Measurements from ENCODE around the gene ALPG. TPM values are rescaled to one million over a fixed set of nuclear protein-coding genes. Genes with fewer than 3 reads are reported as not detected.
"Not testable (repeated sequence)": the region's sequence is repeated elsewhere in the genome, so short reads cannot be mapped to it uniquely, and the experiment has no call there.

Gene ALPG
- total RNA-seq, 1 donor from 2014 or later, result not detected

DNA sequence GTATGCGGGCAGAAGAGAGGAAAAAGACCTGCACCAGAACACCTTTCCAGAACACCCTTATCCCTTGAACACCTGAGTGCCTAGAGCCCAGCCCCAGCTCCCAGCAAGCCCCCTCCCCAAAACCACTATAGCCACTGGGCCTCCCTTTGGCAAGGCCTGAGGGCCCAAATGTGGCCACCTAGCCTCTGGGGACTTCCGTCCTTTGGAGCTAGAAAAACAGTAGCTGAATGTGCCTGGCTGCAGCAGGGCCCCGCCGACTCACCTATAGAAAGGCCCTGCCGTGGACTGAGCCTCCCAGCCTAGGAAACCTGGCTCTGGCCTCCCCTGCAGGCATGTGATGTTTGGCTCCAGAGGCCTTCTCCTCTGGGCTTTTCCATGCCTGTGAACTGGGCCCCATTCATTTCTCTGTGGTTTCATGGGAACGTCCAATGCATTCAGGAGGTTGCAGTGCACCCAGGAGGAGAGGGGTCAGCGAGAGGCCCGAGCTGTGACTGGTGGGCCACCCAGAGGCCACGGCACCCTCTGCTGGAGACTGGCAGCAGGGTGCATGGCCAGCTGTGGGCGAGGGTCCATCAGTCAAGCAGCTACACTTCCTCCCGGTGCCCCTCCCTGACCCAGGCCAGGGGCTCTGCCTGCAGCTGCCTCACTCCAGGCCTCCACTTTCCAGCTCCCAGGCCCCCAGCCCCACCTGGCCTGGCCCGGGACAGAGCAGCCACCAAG, 43.4 kb upstream of the ALPG start:
- DNase-seq (ENCODE audit: low spot score); H3K27me3 Mint-ChIP-seq (ENCODE audit: insufficient read depth, low read depth); H3K36me3 Mint-ChIP-seq: not testable (repeated sequence)

DNA sequence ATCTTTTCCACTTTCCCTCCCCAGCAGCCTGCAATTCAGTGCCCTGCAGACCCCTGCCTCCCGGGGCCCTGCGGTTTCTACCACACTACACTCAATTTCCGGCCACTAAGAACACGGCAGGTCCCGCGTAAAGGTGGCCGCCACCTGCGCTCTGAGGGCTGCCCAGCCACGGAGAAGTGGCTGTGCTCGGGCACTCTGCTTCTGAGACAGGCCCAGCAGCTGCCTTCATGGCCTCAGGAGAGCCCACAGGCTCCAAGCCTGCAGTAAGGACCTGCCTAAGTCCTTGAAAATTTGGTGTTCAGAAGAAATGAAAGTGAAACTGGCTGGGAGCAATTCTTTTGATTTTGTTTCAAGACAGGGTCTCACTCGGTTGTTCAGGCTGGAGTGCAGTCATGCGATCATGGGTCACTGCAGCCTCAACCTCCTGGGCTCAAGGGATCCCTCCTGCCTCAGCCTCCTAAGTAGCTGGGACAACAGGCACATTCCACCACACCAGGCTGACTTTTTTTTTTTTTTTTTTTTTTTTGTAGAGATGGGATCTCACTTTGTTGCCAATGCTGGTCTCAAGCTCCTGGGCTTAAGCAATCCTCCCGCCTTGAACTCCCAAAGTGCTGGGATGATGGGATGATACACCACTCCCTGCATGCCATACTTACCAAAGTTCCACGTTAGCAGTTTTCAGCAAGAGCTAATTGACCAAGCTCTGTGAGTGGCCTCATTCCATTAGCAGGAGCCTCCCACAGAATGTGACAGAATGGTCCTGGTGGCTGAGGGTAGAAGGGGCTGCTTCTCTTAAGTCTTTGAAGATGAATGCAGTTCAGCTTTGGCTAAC, 42.6 kb upstream of the ALPG start:
- Mint-ChIP-seq H3K4me1 (peaks cover 13% of the 10 kb centered on the region), H3K36me3 (no peaks in the 10 kb centered on the region), H3K27ac (no peak overlapping the region), H3K4me3 (no peak overlapping the region), H3K27me3 (ENCODE audit: insufficient read depth, low read depth) (peaks cover 2% of the 10 kb centered on the region), H3K9me3 (peaks cover 7% of the 10 kb centered on the region)
- Histone ChIP-seq H3F3A (ENCODE audit: low read depth) (no peaks in the 10 kb centered on the region), H3K79me2 (ENCODE audit: low read depth) (no peaks in the 10 kb centered on the region), H3K4me3 (no peak overlapping the region), H3K27me3 (no peaks in the 10 kb centered on the region), H2AFZ (replicated peaks) (no peak overlapping the region), H3K4me1 (peaks cover 4% of the 10 kb centered on the region), H3K4me2 (no peak overlapping the region), H4K20me1 (ENCODE audit: low read depth) (no peaks in the 10 kb centered on the region), H3K27ac (no peak overlapping the region), H3K9me3 (ENCODE audit: low read depth) (no peaks in the 10 kb centered on the region), H3K36me3 (no peaks in the 10 kb centered on the region), H3K9ac (no peak overlapping the region)
- no peak for TF ChIP-seq EZH2phosphoT487 (IDR thresholded peaks at IDR 0.05)
- no peak for DNase-seq (ENCODE audit: low spot score)

More for the DNA sequence above, 43.4 kb upstream of the ALPG start:
- H3F3A ChIP-seq (ENCODE audit: low read depth); H3K9me3 Mint-ChIP-seq; H4K20me1 ChIP-seq (ENCODE audit: low read depth); H3K4me1 Mint-ChIP-seq; H3K9me3 ChIP-seq (ENCODE audit: low read depth); H3K9ac ChIP-seq; H3K27ac ChIP-seq; H3K4me1 ChIP-seq; H3K4me3 Mint-ChIP-seq; H3K27me3 ChIP-seq; H3K79me2 ChIP-seq (ENCODE audit: low read depth); H3K4me3 ChIP-seq; H3K4me2 ChIP-seq; H3K36me3 ChIP-seq; H2AFZ ChIP-seq (replicated peaks); H3K27ac Mint-ChIP-seq: not testable (repeated sequence)
- TF ChIP-seq, protein P1, sequence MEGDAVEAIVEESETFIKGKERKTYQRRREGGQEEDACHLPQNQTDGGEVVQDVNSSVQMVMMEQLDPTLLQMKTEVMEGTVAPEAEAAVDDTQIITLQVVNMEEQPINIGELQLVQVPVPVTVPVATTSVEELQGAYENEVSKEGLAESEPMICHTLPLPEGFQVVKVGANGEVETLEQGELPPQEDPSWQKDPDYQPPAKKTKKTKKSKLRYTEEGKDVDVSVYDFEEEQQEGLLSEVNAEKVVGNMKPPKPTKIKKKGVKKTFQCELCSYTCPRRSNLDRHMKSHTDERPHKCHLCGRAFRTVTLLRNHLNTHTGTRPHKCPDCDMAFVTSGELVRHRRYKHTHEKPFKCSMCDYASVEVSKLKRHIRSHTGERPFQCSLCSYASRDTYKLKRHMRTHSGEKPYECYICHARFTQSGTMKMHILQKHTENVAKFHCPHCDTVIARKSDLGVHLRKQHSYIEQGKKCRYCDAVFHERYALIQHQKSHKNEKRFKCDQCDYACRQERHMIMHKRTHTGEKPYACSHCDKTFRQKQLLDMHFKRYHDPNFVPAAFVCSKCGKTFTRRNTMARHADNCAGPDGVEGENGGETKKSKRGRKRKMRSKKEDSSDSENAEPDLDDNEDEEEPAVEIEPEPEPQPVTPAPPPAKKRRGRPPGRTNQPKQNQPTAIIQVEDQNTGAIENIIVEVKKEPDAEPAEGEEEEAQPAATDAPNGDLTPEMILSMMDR (IDR thresholded peaks at IDR 0.05), result peak; percentile 12

DNA sequence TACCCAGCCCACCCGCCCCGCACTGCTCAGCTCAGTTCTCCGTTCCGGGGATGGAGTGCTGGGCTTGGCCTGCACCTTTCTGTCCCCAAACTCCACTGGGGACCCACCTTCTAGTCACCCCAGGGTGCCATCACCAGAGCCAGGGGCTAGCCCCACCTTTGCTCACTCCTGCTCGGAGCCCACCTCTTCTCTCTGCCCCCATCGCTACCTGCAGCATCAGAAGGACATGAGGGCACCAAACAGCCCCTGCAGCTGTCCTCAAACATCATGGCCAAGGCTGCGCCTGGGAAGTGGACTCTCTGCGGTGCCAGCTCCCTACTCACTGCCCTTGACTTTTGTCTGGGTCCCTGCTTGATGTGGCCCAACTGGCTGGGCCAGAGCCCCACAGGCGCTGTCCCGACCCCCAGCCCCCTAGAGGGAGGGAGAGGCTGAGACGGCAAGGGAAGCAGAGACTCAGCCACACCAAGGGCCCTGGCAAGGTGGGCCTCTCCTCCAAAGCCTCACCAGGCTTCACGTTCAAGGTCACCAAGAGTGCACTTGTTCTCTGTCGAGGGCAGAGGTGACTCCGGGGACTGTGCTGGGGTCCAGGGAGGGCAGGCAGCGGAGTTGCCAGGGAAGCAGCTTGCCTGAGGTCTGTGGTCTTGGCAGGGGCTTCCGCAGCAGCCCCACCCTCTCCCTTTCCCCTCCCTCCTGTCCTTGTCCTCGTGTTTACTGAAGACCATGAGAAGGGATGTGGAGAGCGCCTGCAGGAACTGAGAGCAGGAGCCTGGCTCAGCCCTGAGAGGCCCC, 41.6 kb upstream of the ALPG start:
- not testable (repeated sequence) for H4K20me1 ChIP-seq (ENCODE audit: low read depth); H3K27me3 ChIP-seq; H3K27ac Mint-ChIP-seq; H3K27me3 Mint-ChIP-seq (ENCODE audit: insufficient read depth, low read depth); H3K4me2 ChIP-seq; H3K4me3 Mint-ChIP-seq; H3K36me3 Mint-ChIP-seq; H3K9ac ChIP-seq; DNase-seq (ENCODE audit: low spot score); H3F3A ChIP-seq (ENCODE audit: low read depth); H3K9me3 Mint-ChIP-seq; H3K4me3 ChIP-seq; H3K36me3 ChIP-seq; H3K9me3 ChIP-seq (ENCODE audit: low read depth); H3K79me2 ChIP-seq (ENCODE audit: low read depth); H2AFZ ChIP-seq (replicated peaks); H3K27ac ChIP-seq
- H3K4me1 Mint-ChIP-seq, result peaks cover 19% of the 10 kb centered on the region
- H3K4me1 ChIP-seq, result peaks cover 13% of the 10 kb centered on the region

DNA sequence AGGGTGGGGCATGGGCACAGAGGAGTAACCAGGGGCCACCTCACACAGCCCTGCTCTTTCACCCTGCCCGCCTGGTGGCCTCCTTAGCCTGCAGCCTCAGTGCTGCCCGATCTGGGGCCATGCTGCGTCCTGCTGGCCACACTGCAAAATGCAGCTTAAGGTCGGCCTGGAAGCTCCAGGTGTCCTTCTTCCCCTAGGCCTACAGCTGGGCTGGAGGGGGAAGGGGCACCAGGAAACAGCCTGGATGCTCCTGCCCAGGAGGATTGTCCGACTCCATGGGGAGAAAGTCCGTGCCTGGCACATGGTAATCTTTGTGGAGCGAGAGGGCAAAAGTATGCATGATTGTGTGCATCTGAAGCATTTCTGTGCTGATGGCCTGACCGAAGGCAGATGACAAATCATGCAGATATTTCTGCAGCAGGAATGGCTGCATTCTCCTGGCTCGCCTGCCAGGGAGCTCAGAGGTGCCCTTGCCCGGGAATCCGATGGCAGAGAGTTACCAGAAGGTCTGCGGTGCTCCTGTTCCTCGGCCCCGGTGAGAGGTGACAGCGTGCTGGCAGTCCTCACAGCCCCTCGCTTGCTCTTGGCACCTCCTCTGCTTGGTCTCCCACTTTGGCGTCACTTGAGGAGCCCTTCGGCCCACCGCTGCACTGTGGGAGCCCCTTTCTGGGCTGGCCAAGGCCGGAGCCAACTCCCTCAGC, 40.9 kb upstream of the ALPG start:
- Histone ChIP-seq H3K9me3 (ENCODE audit: low read depth) (no peaks in the 10 kb centered on the region), H3K4me3 (no peak overlapping the region), H3K4me2 (no peak overlapping the region), H3K79me2 (ENCODE audit: low read depth) (no peaks in the 10 kb centered on the region), H4K20me1 (ENCODE audit: low read depth) (no peaks in the 10 kb centered on the region), H3F3A (ENCODE audit: low read depth) (no peaks in the 10 kb centered on the region), H2AFZ (replicated peaks) (no peak overlapping the region), H3K27ac (no peak overlapping the region), H3K9ac (no peak overlapping the region), H3K36me3 (no peaks in the 10 kb centered on the region), H3K4me1 (peaks cover 13% of the 10 kb centered on the region), H3K27me3 (no peaks in the 10 kb centered on the region)
- Mint-ChIP-seq H3K36me3 (no peaks in the 10 kb centered on the region), H3K27ac (no peak overlapping the region), H3K4me3 (no peak overlapping the region), H3K4me1 (peaks cover 22% of the 10 kb centered on the region), H3K27me3 (ENCODE audit: insufficient read depth, low read depth) (peaks cover 6% of the 10 kb centered on the region), H3K9me3 (peaks cover 7% of the 10 kb centered on the region)
- TF ChIP-seq, protein P1 (IDR thresholded peaks at IDR 0.05), result peak; percentile 56
- TF ChIP-seq EZH2phosphoT487 (IDR thresholded peaks at IDR 0.05) (no peak), EZH2 (IDR thresholded peaks at IDR 0.05) (no peak)
- peak; percentile 67 for DNase-seq (ENCODE audit: low spot score)

DNA sequence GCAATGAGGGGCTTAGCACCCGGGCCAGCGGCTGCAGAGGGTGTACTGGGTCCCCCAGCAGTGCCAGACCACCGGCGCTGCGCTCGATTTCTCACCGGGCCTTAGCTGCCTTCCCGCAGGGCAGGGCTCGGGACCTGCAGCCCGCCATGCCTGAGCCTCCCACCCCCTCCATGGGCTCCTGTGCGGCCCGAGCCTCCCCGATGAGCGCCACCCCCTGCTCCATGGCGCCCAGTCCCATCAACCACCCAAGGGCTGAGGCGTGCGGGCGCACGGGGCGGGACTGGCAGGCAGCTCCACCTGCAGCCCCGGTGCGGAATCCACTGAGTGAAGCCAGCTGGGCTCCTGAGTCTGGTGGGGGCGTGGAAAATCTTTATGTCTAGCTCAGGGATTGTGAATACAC, 40.2 kb upstream of the ALPG start:
- not testable (repeated sequence) for H3K27me3 Mint-ChIP-seq (ENCODE audit: insufficient read depth, low read depth); H3K27ac Mint-ChIP-seq; H3K9ac ChIP-seq; H3K9me3 Mint-ChIP-seq; H3K27me3 ChIP-seq; H3K36me3 ChIP-seq; H3K79me2 ChIP-seq (ENCODE audit: low read depth); H3K4me3 ChIP-seq; DNase-seq (ENCODE audit: low spot score); H2AFZ ChIP-seq (replicated peaks); H3K9me3 ChIP-seq (ENCODE audit: low read depth); H3K36me3 Mint-ChIP-seq; H3K4me2 ChIP-seq; H4K20me1 ChIP-seq (ENCODE audit: low read depth); H3F3A ChIP-seq (ENCODE audit: low read depth); H3K27ac ChIP-seq; H3K4me3 Mint-ChIP-seq
- H3K4me1 Mint-ChIP-seq, result peaks cover 22% of the 10 kb centered on the region
- peaks cover 13% of the 10 kb centered on the region for H3K4me1 ChIP-seq
